ENCODE data around the gene RAMP3. TPM values are rescaled to one million over a fixed set of nuclear protein-coding genes. Genes with fewer than 3 reads are reported as not detected.

Gene RAMP3
- total RNA-seq, 4 donors from 2014 or later = 31.6 to 117 (median 112) TPM

- no peak for TF ChIP-seq EP300 (IDR thresholded peaks at IDR 0.05)
- TF ChIP-seq POLR2A (IDR thresholded peaks at IDR 0.05) = no peak
- no peak for TF ChIP-seq CTCF (IDR thresholded peaks at IDR 0.05)
- no peak overlapping the region for H3K27ac ChIP-seq
These were observed 30.7 kb upstream of the RAMP3 start for GRCh38 chr7:45126920-45127319.

GRCh38 chr7:45129181-45129800, 28.3 kb upstream of the RAMP3 start:
- H3K36me3 ChIP-seq = no peaks in the 10 kb centered on the region
- TF ChIP-seq POLR2A (IDR thresholded peaks at IDR 0.05) = no peak
- TF ChIP-seq EP300 (IDR thresholded peaks at IDR 0.05) = no peak
- no peak for TF ChIP-seq CTCF (IDR thresholded peaks at IDR 0.05)
- no peaks in the 10 kb centered on the region for H3K4me1 ChIP-seq
- no peak for DNase-seq (ENCODE audit: low spot score in 2 of 2)
- no peak overlapping the region for H3K27ac ChIP-seq
- H3K4me3 ChIP-seq = no peak overlapping the region
- WGBS, 2 donors = 74 to 78% methylated on average over 15 of the region's 15 CpGs
- no peaks in the 10 kb centered on the region for H3K9me3 ChIP-seq
- no peaks in the 10 kb centered on the region for H3K27me3 ChIP-seq

More at GRCh38 chr7:45126920-45127319, 30.7 kb upstream of the RAMP3 start:
- Histone ChIP-seq H3K9me3 (no peaks in the 10 kb centered on the region), H3K4me1 (no peaks in the 10 kb centered on the region), H3K36me3 (no peaks in the 10 kb centered on the region), H3K27me3 (no peaks in the 10 kb centered on the region), H3K4me3 (no peak overlapping the region)
- 81 to 86% methylated on average over 6 of the region's 6 CpGs for WGBS, 2 donors
- no peak for DNase-seq (ENCODE audit: low spot score in 2 of 2)

- Histone ChIP-seq H3K4me1 (no peaks in the 10 kb centered on the region), H3K36me3 (no peaks in the 10 kb centered on the region), H3K27ac (no peak overlapping the region), H3K27me3 (no peaks in the 10 kb centered on the region), H3K4me3 (no peak overlapping the region), H3K9me3 (no peaks in the 10 kb centered on the region)
- 57 to 64% methylated on average over 11 to 12 of the region's 12 CpGs for WGBS, 2 donors
- TF ChIP-seq CTCF (IDR thresholded peaks at IDR 0.05) = no peak
- TF ChIP-seq EP300 (IDR thresholded peaks at IDR 0.05) = no peak
- TF ChIP-seq POLR2A (IDR thresholded peaks at IDR 0.05) = no peak
- DNase-seq (ENCODE audit: low spot score in 2 of 2) = no peak
These were observed 27.7 kb upstream of the RAMP3 start for GRCh38 chr7:45129906-45130305.

- WGBS, 2 donors = 82 to 87% methylated on average over 9 of the region's 9 CpGs
- Histone ChIP-seq H3K36me3 (no peaks in the 10 kb centered on the region), H3K4me3 (no peak overlapping the region), H3K9me3 (no peaks in the 10 kb centered on the region), H3K27ac (no peak overlapping the region), H3K4me1 (peaks cover 0 to 2% (median 0%) of the 10 kb centered on the region in 4 donors), H3K27me3 (no peaks in the 10 kb centered on the region)
- DNase-seq (ENCODE audit: low spot score in 2 of 2) = no peak
- TF ChIP-seq POLR2A (IDR thresholded peaks at IDR 0.05) = no peak
- no peak for TF ChIP-seq CTCF (IDR thresholded peaks at IDR 0.05)
- no peak for TF ChIP-seq EP300 (IDR thresholded peaks at IDR 0.05)
These were observed 26.7 kb upstream of the RAMP3 start for GRCh38 chr7:45130910-45131309.

- no peaks in the 10 kb centered on the region for H3K9me3 ChIP-seq
- H3K36me3 ChIP-seq = no peaks in the 10 kb centered on the region
- WGBS, 2 donors = 57 to 74% methylated on average over 4 of the region's 4 CpGs
- no peak overlapping the region for H3K4me3 ChIP-seq
- H3K27me3 ChIP-seq = no peaks in the 10 kb centered on the region
- no peak for DNase-seq (ENCODE audit: low spot score in 2 of 2)
- TF ChIP-seq EP300 (IDR thresholded peaks at IDR 0.05) (no peak), CTCF (IDR thresholded peaks at IDR 0.05) (no peak), POLR2A (IDR thresholded peaks at IDR 0.05) (no peak)
- H3K4me1 ChIP-seq = peaks cover 0 to 5% (median 0%) of the 10 kb centered on the region in 4 donors
- H3K27ac ChIP-seq = no peak overlapping the region
These were observed 25.7 kb upstream of the RAMP3 start for GRCh38 chr7:45131891-45132290.

Measured in tibial nerve (tissue), 4 donors.